Measurements from ENCODE around the gene KLHL29.

The KLHL29 gene

DNA sequence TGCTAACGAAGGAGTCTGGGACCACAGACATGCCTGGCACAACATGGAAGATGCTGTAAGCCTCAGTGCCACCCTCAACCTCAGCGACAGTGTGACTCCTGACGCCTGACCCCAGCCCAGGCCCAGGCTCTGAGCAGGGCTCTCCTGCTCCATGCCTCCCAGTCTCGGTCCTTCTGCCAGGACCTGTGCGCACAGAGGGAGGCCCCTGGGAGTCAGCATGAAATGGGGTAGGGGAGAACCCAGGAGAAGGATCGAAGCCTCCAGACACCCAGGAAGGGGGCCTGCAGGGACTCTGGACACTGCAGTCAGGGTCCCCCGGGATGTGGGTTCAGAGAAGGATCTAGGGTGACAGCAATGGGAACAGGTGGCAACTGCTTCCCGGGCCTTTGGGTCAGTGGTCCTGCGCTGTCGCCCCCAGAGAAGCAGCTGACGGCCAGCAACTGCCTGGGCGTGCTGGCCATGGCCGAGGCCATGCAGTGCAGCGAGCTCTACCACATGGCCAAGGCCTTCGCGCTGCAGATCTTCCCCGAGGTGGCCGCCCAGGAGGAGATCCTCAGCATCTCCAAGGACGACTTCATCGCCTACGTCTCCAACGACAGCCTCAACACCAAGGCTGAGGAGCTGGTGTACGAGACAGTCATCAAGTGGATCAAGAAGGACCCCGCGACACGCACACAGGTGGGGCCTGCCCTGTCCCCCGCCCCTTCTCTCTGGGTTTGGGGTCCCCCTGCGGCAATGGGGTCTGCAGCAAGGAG is 308.0 kb downstream of the KLHL29 start:
- no peaks in the 10 kb centered on the region for H3K9me3 ChIP-seq (ENCODE audit: control insufficient read depth in 1 of 2, low read length in 2 of 2)
- H3K36me3 ChIP-seq (ENCODE audit: control insufficient read depth in 1 of 2, insufficient read depth in 2 of 2, low read length in 2 of 2): peaks cover 0 to 3% of the 10 kb centered on the region in 2 donors
- no peak overlapping the region for H3K9ac ChIP-seq (ENCODE audit: low read depth in 1 of 2, low read length in 2 of 2)
- H3K4me3 ChIP-seq (ENCODE audit: low read depth in 1 of 2, low read length in 2 of 2): no peak overlapping the region
- no peak overlapping the region for H3K27ac ChIP-seq (ENCODE audit: low read depth, low read length)
- H3K27me3 ChIP-seq (ENCODE audit: control insufficient read depth in 1 of 2, insufficient read depth in 2 of 2, low read length in 2 of 2): no peaks in the 10 kb centered on the region
- no peaks in the 10 kb centered on the region for H3K4me1 ChIP-seq (ENCODE audit: control insufficient read depth in 1 of 2, insufficient read depth in 2 of 2, low read length in 2 of 2)

DNA sequence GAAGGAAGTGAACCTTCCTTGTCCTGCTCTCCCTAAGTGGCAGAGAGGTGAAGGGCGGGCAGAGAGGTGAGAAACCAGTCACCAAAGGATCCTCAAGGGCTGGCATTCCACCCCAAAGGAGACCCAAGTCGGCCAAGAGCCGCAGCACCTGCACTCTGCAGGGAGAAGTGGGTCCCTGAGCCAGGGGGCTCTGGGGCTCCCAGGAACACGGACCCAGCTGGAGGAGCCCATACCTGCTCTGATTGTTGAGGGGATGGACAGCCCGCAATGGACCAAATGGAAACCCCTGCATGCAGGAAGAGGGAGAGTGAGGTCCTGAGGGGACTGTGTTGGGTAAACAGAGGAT is 308.6 kb downstream of the KLHL29 start:
- Histone ChIP-seq H3K36me3 (ENCODE audit: control insufficient read depth in 1 of 2, insufficient read depth in 2 of 2, low read length in 2 of 2) (peaks cover 0 to 3% of the 10 kb centered on the region in 2 donors), H3K9me3 (ENCODE audit: control insufficient read depth in 1 of 2, low read length in 2 of 2) (no peaks in the 10 kb centered on the region), H3K27me3 (ENCODE audit: control insufficient read depth in 1 of 2, insufficient read depth in 2 of 2, low read length in 2 of 2) (no peaks in the 10 kb centered on the region), H3K27ac (ENCODE audit: low read depth, low read length) (no peak overlapping the region), H3K4me1 (ENCODE audit: control insufficient read depth in 1 of 2, insufficient read depth in 2 of 2, low read length in 2 of 2) (no peaks in the 10 kb centered on the region), H3K9ac (ENCODE audit: low read depth in 1 of 2, low read length in 2 of 2) (no peak overlapping the region), H3K4me3 (ENCODE audit: low read depth in 1 of 2, low read length in 2 of 2) (no peak overlapping the region)

DNA sequence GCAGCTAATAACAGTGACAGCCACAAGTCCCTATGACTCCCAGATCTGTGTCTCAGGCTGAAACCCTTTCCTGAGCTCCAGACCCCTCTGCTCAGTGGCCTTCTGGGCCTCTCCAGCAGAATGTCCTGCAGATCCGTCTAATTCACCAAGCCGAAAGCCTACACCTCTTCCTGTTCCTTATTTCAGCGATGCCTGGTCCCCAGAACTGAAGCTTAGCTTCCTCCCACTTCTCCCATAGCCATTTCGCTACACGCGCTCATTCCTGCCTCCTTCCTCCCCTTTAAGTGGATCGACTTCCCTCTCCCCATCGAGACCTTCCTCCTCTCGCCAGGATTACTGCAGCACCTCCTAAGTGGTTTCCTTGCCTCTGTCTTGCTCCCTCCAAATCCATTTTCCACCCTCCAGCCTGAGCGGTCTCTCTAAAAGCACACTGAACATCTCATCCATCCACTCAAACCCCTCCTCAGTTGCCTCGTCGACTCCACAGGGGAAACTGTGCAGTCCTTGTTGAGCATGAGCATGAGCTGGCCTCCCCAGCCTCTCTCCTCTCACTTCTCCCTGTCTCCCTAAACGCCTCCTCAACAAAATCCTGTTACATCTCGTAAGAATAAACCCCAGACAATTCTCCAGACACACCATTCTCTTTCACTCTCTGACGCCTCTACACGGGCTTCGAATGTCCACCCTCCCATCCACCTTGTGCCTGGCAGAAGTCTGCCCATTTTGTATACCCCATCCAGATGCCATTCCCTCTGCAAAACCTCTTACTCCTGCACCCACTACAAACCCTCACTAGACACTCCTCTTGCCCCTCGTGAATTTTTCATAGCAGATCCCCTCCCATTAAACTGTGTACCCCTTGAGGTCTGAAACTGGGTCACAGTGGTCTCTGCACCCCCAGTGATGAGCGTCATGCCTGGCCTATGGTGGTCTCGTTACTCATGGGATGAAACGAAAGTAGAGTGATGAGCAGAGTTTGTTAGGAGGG is 309.4 kb downstream of the KLHL29 start:
- no peak overlapping the region for H3K4me3 ChIP-seq (ENCODE audit: low read depth in 1 of 2, low read length in 2 of 2)
- H3K9me3 ChIP-seq (ENCODE audit: control insufficient read depth in 1 of 2, low read length in 2 of 2): no peaks in the 10 kb centered on the region
- no peak overlapping the region for H3K27ac ChIP-seq (ENCODE audit: low read depth, low read length)
- peaks cover 0 to 3% of the 10 kb centered on the region in 2 donors for H3K36me3 ChIP-seq (ENCODE audit: control insufficient read depth in 1 of 2, insufficient read depth in 2 of 2, low read length in 2 of 2)
- H3K4me1 ChIP-seq (ENCODE audit: control insufficient read depth in 1 of 2, insufficient read depth in 2 of 2, low read length in 2 of 2): no peaks in the 10 kb centered on the region
- no peak overlapping the region for H3K9ac ChIP-seq (ENCODE audit: low read depth in 1 of 2, low read length in 2 of 2)
- no peaks in the 10 kb centered on the region for H3K27me3 ChIP-seq (ENCODE audit: control insufficient read depth in 1 of 2, insufficient read depth in 2 of 2, low read length in 2 of 2)

DNA sequence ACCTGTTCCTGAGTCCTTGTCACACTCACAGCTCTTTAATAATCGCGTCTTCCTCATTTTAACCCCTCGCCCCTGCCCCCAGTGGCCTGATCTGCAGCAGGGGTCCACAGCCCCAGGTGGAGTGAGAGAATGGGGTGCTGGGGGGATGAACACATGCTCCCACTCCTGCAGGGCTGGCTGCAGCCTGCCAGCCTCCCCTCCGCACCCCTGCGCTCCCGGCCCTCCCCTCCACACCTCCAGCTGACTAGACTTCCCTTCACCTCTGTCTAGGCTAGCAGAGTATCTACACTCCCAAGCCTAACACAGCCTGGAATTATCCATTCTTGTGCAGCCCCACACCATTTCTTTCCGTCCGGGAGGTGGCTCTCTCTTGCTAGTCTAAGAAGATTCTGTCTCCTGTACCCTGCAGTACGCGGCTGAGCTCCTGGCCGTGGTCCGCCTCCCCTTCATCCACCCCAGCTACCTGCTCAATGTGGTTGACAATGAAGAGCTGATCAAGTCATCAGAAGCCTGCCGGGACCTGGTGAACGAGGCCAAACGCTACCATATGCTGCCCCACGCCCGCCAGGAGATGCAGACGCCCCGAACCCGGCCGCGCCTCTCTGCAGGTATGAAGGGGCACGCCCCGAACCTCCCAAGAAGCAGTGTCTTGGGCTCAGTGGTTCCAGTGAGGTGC is 310.4 kb downstream of the KLHL29 start:
- Histone ChIP-seq H3K9me3 (ENCODE audit: control insufficient read depth in 1 of 2, low read length in 2 of 2) (peaks cover 0 to 3% of the 10 kb centered on the region in 2 donors), H3K4me1 (ENCODE audit: control insufficient read depth in 1 of 2, insufficient read depth in 2 of 2, low read length in 2 of 2) (no peaks in the 10 kb centered on the region), H3K27ac (ENCODE audit: low read depth, low read length) (no peak overlapping the region), H3K4me3 (ENCODE audit: low read depth in 1 of 2, low read length in 2 of 2) (no peak overlapping the region), H3K9ac (ENCODE audit: low read depth in 1 of 2, low read length in 2 of 2) (no peak overlapping the region), H3K36me3 (ENCODE audit: control insufficient read depth in 1 of 2, insufficient read depth in 2 of 2, low read length in 2 of 2) (peaks cover 0 to 3% of the 10 kb centered on the region in 2 donors), H3K27me3 (ENCODE audit: control insufficient read depth in 1 of 2, insufficient read depth in 2 of 2, low read length in 2 of 2) (no peaks in the 10 kb centered on the region)

DNA sequence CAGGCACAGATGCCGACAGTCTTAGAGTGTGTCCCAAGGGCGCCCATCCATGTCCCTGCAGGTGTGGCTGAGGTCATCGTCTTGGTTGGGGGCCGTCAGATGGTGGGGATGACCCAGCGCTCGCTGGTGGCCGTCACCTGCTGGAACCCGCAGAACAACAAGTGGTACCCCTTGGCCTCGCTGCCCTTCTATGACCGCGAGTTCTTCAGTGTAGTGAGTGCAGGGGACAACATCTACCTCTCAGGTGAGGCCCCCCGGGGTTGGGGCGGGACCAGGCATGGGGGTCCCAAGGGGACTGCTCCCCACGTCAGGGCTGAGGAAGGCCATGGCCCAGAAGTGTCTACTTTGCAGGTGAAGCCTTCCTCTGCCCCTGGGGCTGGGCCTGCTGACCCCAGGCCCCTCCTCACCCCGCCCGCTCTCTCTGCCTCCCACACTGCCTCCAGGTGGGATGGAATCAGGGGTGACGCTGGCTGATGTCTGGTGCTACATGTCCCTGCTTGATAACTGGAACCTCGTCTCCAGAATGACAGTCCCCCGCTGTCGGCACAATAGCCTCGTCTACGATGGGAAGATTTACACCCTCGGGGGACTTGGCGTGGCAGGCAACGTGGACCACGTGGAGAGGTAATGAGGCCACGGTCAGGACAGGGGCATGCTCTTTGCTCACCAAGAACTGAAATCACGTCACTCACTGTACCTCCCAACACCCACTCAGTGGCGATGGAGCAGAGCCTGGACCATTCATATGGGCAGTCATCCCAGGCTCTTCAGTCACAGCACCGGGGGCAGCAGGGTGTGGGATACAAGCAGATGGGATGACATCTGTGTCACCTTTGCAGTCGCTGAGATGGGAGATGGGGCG is 311.1 kb downstream of the KLHL29 start:
- H3K9ac ChIP-seq (ENCODE audit: low read depth in 1 of 2, low read length in 2 of 2): no peak overlapping the region
- peaks cover 0 to 3% of the 10 kb centered on the region in 2 donors for H3K36me3 ChIP-seq (ENCODE audit: control insufficient read depth in 1 of 2, insufficient read depth in 2 of 2, low read length in 2 of 2)
- H3K27ac ChIP-seq (ENCODE audit: low read depth, low read length): no peak overlapping the region

DNA sequence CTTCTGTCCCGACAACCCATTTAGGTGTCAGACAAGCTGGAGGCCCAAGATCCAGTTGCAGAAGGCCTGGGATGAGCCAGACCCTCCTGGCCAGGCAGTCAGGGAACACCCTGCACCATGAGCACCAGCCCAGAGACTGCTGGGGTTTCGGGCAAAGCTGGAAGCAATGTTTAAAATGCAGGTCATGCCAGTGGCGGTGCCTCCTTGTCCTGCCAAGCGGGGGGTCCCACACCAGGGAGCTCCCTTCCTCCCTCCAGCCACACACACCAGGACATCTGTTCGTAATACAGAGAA is 311.7 kb downstream of the KLHL29 start:
- H3K4me1 ChIP-seq (ENCODE audit: control insufficient read depth in 1 of 2, insufficient read depth in 2 of 2, low read length in 2 of 2): no peaks in the 10 kb centered on the region
- H3K27ac ChIP-seq (ENCODE audit: low read depth, low read length): no peak overlapping the region
- peaks cover 0 to 3% of the 10 kb centered on the region in 2 donors for H3K36me3 ChIP-seq (ENCODE audit: control insufficient read depth in 1 of 2, insufficient read depth in 2 of 2, low read length in 2 of 2)
- no peak overlapping the region for H3K9ac ChIP-seq (ENCODE audit: low read depth in 1 of 2, low read length in 2 of 2)
- H3K27me3 ChIP-seq (ENCODE audit: control insufficient read depth in 1 of 2, insufficient read depth in 2 of 2, low read length in 2 of 2): no peaks in the 10 kb centered on the region
- no peak overlapping the region for H3K4me3 ChIP-seq (ENCODE audit: low read depth in 1 of 2, low read length in 2 of 2)
- peaks cover 0 to 3% of the 10 kb centered on the region in 2 donors for H3K9me3 ChIP-seq (ENCODE audit: control insufficient read depth in 1 of 2, low read length in 2 of 2)

More for the DNA sequence above, 311.1 kb downstream of the KLHL29 start:
- Histone ChIP-seq H3K4me3 (ENCODE audit: low read depth in 1 of 2, low read length in 2 of 2) (no peak overlapping the region), H3K9me3 (ENCODE audit: control insufficient read depth in 1 of 2, low read length in 2 of 2) (peaks cover 0 to 3% of the 10 kb centered on the region in 2 donors), H3K27me3 (ENCODE audit: control insufficient read depth in 1 of 2, insufficient read depth in 2 of 2, low read length in 2 of 2) (no peaks in the 10 kb centered on the region), H3K4me1 (ENCODE audit: control insufficient read depth in 1 of 2, insufficient read depth in 2 of 2, low read length in 2 of 2) (no peaks in the 10 kb centered on the region)

DNA sequence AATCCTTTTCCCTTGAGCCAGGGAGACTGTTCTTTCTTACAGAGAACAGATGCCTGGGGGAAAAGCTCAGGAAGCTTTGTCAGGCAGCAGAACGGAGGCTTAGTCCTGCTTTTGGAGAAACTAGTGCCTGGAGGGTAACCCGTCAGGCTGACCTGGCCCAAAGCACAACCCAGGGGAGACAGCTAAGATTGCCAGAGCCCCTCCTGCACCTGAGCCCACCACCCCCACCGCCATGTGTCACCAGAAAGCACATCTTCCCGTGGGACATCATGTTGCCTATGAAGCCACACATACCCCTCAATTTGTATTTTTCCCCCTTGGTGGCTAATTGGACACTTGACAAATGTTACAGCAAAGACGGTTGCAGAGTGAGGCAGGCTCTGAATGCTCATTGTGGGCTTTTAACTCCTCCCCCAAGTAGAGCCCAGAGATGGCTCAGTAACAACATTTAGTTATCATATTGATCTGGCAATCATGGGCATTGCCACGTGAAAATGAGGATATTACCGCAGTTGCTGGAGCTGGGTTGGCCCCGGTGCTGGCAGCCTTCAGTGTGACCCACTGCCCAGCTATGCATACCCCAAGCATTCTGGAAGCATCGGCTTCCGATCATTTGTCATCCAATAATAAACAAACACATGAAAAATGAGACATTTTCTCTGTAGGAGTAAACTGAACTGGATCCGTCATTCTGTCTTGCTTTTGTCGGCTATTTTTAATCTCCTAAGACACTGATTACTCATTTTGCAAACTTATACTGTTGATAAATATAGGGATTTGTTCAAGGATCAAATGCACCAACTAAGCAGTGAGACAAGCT is 312.5 kb downstream of the KLHL29 start:
- Histone ChIP-seq H3K4me3 (ENCODE audit: low read depth in 1 of 2, low read length in 2 of 2) (no peak overlapping the region), H3K27ac (ENCODE audit: low read depth, low read length) (no peak overlapping the region), H3K4me1 (ENCODE audit: control insufficient read depth in 1 of 2, insufficient read depth in 2 of 2, low read length in 2 of 2) (no peaks in the 10 kb centered on the region), H3K36me3 (ENCODE audit: control insufficient read depth in 1 of 2, insufficient read depth in 2 of 2, low read length in 2 of 2) (peaks cover 0 to 3% of the 10 kb centered on the region in 2 donors), H3K27me3 (ENCODE audit: control insufficient read depth in 1 of 2, insufficient read depth in 2 of 2, low read length in 2 of 2) (no peaks in the 10 kb centered on the region), H3K9me3 (ENCODE audit: control insufficient read depth in 1 of 2, low read length in 2 of 2) (peaks cover 0 to 3% of the 10 kb centered on the region in 2 donors), H3K9ac (ENCODE audit: low read depth in 1 of 2, low read length in 2 of 2) (no peak overlapping the region)

DNA sequence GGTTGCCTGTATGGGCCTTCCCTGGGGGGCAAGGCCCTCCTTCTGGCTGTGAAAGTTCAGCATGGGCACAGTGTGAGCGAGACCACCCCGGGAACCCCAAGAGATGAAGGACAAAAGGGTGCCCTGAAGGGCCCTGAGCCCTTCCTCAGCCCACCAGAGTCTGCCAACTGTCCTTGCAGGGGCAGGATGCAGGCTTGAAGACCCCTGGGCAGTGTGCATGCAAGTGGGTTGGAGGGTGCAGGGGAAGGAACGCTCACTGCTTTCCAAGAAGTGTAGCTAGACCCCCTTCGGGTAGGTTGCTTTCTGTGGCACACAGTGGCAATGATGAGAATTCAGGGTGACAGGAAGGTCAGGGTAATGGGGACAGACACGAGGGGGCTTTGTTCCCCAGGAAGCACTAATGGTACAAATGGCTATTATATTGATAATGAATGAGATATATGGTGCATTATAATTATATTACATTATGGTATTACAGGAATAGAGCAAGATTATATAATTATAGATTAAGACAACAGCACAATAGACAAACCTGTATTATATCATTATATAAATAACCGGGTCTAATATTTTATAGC is 313.2 kb downstream of the KLHL29 start:
- no peaks in the 10 kb centered on the region for H3K4me1 ChIP-seq (ENCODE audit: control insufficient read depth in 1 of 2, insufficient read depth in 2 of 2, low read length in 2 of 2)
- peaks cover 0 to 3% of the 10 kb centered on the region in 2 donors for H3K9me3 ChIP-seq (ENCODE audit: control insufficient read depth in 1 of 2, low read length in 2 of 2)
- no peak overlapping the region for H3K9ac ChIP-seq (ENCODE audit: low read depth in 1 of 2, low read length in 2 of 2)
- H3K27me3 ChIP-seq (ENCODE audit: control insufficient read depth in 1 of 2, insufficient read depth in 2 of 2, low read length in 2 of 2): no peaks in the 10 kb centered on the region
- no peak overlapping the region for H3K27ac ChIP-seq (ENCODE audit: low read depth, low read length)
- H3K4me3 ChIP-seq (ENCODE audit: low read depth in 1 of 2, low read length in 2 of 2): no peak overlapping the region
- H3K36me3 ChIP-seq (ENCODE audit: control insufficient read depth in 1 of 2, insufficient read depth in 2 of 2, low read length in 2 of 2): peaks cover 0 to 4% of the 10 kb centered on the region in 2 donors
